T-helper 22 cell (primary cell): ENCODE measurements around the gene CAPG.
"Not testable (repeated sequence)": the region's sequence is repeated elsewhere in the genome, so short reads cannot be mapped to it uniquely, and the experiment has no call there.

Experiments used
- DNase-seq: peaks from one replicate; pipeline ENCODE4 v3.0.0-alpha.2; 2020; ENCODE audit warnings: low read depth

Gene CAPG

GRCh38 chr2:85396531-85397470 lies 13.4 kb downstream of the CAPG start:
- no peak for DNase-seq

- no peak for DNase-seq
These were observed 14.2 kb downstream of the CAPG start for GRCh38 chr2:85395912-85396475.

- DNase-seq = no peak
These were observed 15.2 kb downstream of the CAPG start for GRCh38 chr2:85394976-85395375.

GRCh38 chr2:85394261-85394681 lies 15.9 kb downstream of the CAPG start:
- DNase-seq = no peak

GRCh38 chr2:85393836-85394235 lies 16.3 kb downstream of the CAPG start:
- DNase-seq = no peak

GRCh38 chr2:85390941-85391669 lies 19.1 kb downstream of the CAPG start:
- peak; percentile 22 for DNase-seq

- DNase-seq = no peak
These were observed 21.2 kb downstream of the CAPG start for GRCh38 chr2:85388878-85389538.

- no peak for DNase-seq
These were observed 22.4 kb downstream of the CAPG start for GRCh38 chr2:85387754-85388153.

GRCh38 chr2:85385746-85386145 lies 24.4 kb downstream of the CAPG start:
- DNase-seq = no peak

GRCh38 chr2:85383850-85384249 lies 26.3 kb downstream of the CAPG start:
- DNase-seq = no peak

- DNase-seq = not testable (repeated sequence)
These were observed 27.0 kb downstream of the CAPG start for GRCh38 chr2:85383151-85383550.

- DNase-seq = no peak
These were observed 30.1 kb downstream of the CAPG start for GRCh38 chr2:85380048-85380447.

- DNase-seq = no peak
These were observed 31.9 kb downstream of the CAPG start for GRCh38 chr2:85378257-85378656.

- DNase-seq = no peak
These were observed 33.1 kb downstream of the CAPG start for GRCh38 chr2:85377083-85377482.

GRCh38 chr2:85376291-85377065 lies 33.7 kb downstream of the CAPG start:
- no peak for DNase-seq

GRCh38 chr2:85371045-85371444 lies 39.1 kb downstream of the CAPG start:
- DNase-seq = no peak

- no peak for DNase-seq
These were observed 40.7 kb downstream of the CAPG start for GRCh38 chr2:85369500-85369899.

GRCh38 chr2:85368921-85369320 lies 41.2 kb downstream of the CAPG start:
- DNase-seq = no peak

- DNase-seq = no peak
These were observed 43.0 kb downstream of the CAPG start for GRCh38 chr2:85367180-85367579.

- not testable (repeated sequence) for DNase-seq
These were observed 47.3 kb downstream of the CAPG start for GRCh38 chr2:85362653-85363387.

GRCh38 chr2:85357736-85358135 lies 52.4 kb downstream of the CAPG start:
- DNase-seq = no peak
